Measurements from ENCODE around the gene HOXD8. TPM values are rescaled to one million over a fixed set of nuclear protein-coding genes. Genes with fewer than 3 reads are reported as not detected.
A peak's percentile ranks its signal among the peaks of the same experiment; 100 is the strongest.

HOXD8 gene
- total RNA-seq, 4 donors from 2014 or later: 2.4 to 8.9 (median 6.0) TPM

DNA sequence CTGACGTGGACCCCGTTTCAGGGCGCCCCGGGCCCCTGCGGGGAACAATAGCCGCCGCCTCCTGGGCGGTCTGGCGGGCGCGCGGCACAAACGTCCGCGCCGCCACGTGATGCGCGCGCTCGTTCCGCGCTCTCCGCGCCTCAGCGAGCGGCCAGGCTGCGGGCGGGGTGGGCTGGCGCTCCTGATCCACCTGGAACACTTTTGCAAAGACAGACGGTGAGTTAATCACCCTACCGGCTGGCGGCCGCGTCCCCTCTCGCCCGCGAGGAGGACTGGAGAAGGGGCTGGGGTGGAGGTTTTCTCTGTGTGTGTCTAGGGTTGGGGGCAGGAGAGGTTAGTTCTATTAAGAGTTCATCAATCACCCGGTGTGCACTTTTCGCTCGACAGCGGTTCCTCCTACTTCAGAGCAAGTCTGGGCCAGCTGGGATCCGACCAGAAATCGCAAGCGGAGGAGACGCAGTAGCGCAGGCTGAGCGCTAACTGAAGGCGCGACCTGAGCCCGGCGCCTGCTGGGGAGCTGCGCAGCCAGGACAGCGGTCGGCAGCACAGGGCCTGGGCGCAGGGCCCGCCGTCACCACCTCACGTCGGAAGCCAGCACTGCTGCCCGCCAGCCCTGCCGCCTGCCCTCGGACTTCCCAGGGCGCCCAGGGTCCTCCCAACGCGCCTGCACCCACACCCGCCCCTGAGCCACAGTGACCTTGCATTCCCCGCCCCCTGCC, 48.7 kb downstream of the HOXD8 start:
- WGBS, 2 donors: 3 to 7% methylated on average over 29 to 48 of the region's 68 CpGs
- TF ChIP-seq CTCF (IDR thresholded peaks at IDR 0.05) (no peak), POLR2A (IDR thresholded peaks at IDR 0.05) (no peak)
- DNase-seq (ENCODE audit: low spot score in 2 of 2): peak in 1 of 2 donors; percentile 82
- intact Hi-C loops (cut with DNase I; ENCODE audit: low total_unique reads): no loop called here
- H3K4me3 ChIP-seq (ENCODE audit: low read depth, poor library complexity, severe bottlenecking): no peak overlapping the region

DNA sequence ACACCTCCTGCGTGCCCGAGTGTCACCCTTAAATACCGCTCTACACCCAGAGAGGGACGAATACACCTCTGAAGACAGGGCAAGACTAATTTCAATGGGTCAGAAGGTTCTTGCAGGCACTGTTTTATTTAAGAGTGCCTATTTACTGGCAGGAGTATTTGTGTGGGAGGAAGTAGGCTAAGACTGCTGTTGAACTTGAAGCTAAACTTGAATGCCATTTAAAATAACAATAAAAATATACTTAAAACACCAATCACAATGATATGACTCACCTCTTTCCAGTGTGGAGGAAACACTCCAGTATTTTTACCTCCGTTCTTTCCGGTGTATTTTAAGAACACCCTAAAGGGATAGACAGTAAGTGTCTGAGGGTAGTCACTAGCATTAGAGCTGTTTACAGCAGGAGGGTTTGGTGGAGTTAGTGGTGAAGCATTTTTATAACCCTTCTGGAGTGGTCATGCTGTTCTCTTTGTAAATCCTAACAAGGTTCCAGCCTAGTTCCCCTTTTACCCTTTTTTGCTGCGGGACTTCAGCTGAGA, 49.3 kb downstream of the HOXD8 start:
- DNase-seq (ENCODE audit: low spot score in 2 of 2): no peak
- TF ChIP-seq POLR2A (IDR thresholded peaks at IDR 0.05) (no peak), CTCF (IDR thresholded peaks at IDR 0.05) (no peak)
- intact Hi-C loops (cut with DNase I; ENCODE audit: low total_unique reads): no loop called here
- no peak overlapping the region for H3K4me3 ChIP-seq (ENCODE audit: low read depth, poor library complexity, severe bottlenecking)
- 20 to 23% methylated on average over 7 of the region's 7 CpGs for WGBS, 2 donors

- 73 to 80% methylated on average over 3 of the region's 3 CpGs for WGBS, 2 donors
- no peak for TF ChIP-seq POLR2A (IDR thresholded peaks at IDR 0.05)
- no peak overlapping the region for H3K4me3 ChIP-seq (ENCODE audit: low read depth, poor library complexity, severe bottlenecking)
- DNase-seq (ENCODE audit: low spot score in 2 of 2): peak in 1 of 2 donors; percentile 42
- intact Hi-C loops (cut with DNase I; ENCODE audit: low total_unique reads): no loop called here
Observed at GRCh38 chr2:176181551-176181950, 52.0 kb downstream of the HOXD8 start.

MicroRNAs within 50 kb of the gene (microRNA counts, 767-probe panel; counts per million panel counts)
- 7,460 to 8,960 counts per million in 2 donors for microRNA hsa-miR-10b-5p

Small RNA genes lying within 50 kb of the gene (microRNA-seq; reads per million reads assigned to microRNA genes)
- 16,482 to 21,426 reads per million in 2 donors for gene MIR10B (ENCODE audit: borderline number of aligned reads in 1 of 2, borderline replicate concordance in 2 of 2)

Other genes with a start within 250 kb of the HOXD8 start
- gene LNPK, start 127.4 kb upstream of the HOXD8 start, total RNA-seq: 10 to 100 TPM; 19.0 to 26.5 (median 22.1) TPM
- not detected for gene EVX2, start 45.7 kb upstream of the HOXD8 start, total RNA-seq
- under 1 TPM in 1 of 4 donors, not detected in 3; 0.10 TPM for gene HOXD13, start 37.0 kb upstream of the HOXD8 start, total RNA-seq
- under 1 TPM in 1 of 4 donors, not detected in 3; 0.27 TPM for gene HOXD12, start 29.9 kb upstream of the HOXD8 start, total RNA-seq
- under 1 TPM in 1 of 4 donors, not detected in 3; 0.23 TPM for gene HOXD11, start 22.4 kb upstream of the HOXD8 start, total RNA-seq
- 1 to 10 TPM in 2 of 4 donors, under 1 TPM in 1, not detected in 1; 0.29 to 3.1 (median 1.4) TPM for gene HOXD10, start 12.9 kb upstream of the HOXD8 start, total RNA-seq
- gene HOXD9, start 7.0 kb upstream of the HOXD8 start, total RNA-seq: 1 to 10 TPM in 3 of 4 donors, under 1 TPM in 1; 0.89 to 5.3 (median 2.1) TPM
- gene HOXD4, start 21.8 kb downstream of the HOXD8 start, total RNA-seq: 1 to 10 TPM in 2 of 4 donors, not detected in 2; 2.2 to 2.6 TPM
- gene HOXD3, start 27.6 kb downstream of the HOXD8 start, total RNA-seq: 1 to 10 TPM in 2 of 4 donors, under 1 TPM in 1, not detected in 1; 0.56 to 3.1 (median 1.7) TPM
- gene HOXD1, start 59.0 kb downstream of the HOXD8 start, total RNA-seq: under 1 TPM in 3 of 4 donors, not detected in 1; 0.23 to 0.55 (median 0.27) TPM
- 10 to 100 TPM; 27.1 to 33.3 (median 29.1) TPM for gene MTX2, start 139.7 kb downstream of the HOXD8 start, total RNA-seq

Measured in lower leg skin (tissue), 4 donors.